H7 (cell line): ENCODE data around the gene ANKRD16. TPM values are rescaled to one million over a fixed set of nuclear protein-coding genes. Genes with fewer than 3 reads are reported as not detected.
"Not testable (repeated sequence)": the region's sequence is repeated elsewhere in the genome, so short reads cannot be mapped to it uniquely, and the experiment has no call there.

ENCODE experiments used
- DNase-seq: peaks from one replicate; pipeline ENCODE4 v3.0.0; 2012
- H3K27me3 ChIP-seq: 2 replicates; pipeline ENCODE4 v1.6.0; 2011; ENCODE audit warnings: mild to moderate bottlenecking, low read length; ENCODE audit not compliant: control insufficient read depth, insufficient read depth
- H3K36me3 ChIP-seq: replicated peaks from 2 replicates; pipeline ENCODE4 v1.5.1; 2011; ENCODE audit warnings: low read length; ENCODE audit not compliant: control insufficient read depth, insufficient read depth
- H3K4me3 ChIP-seq: 2 replicates; pipeline ENCODE4 v1.5.1; 2011; ENCODE audit warnings: low read depth, mild to moderate bottlenecking, control low read depth, low read length, moderate library complexity; ENCODE audit not compliant: insufficient read depth
- total RNA-seq: library from RNA; depleted of rRNA; stranded (reverse); fragments of >200 nt; shearing (Covaris generic); gene quantifications from 2 replicates; pipeline ENCODE4 v1.2.3, GENCODE V29; 2014

Gene ANKRD16
- total RNA-seq, 1 experiment from 2014 or later, result 11.1 TPM

DNA sequence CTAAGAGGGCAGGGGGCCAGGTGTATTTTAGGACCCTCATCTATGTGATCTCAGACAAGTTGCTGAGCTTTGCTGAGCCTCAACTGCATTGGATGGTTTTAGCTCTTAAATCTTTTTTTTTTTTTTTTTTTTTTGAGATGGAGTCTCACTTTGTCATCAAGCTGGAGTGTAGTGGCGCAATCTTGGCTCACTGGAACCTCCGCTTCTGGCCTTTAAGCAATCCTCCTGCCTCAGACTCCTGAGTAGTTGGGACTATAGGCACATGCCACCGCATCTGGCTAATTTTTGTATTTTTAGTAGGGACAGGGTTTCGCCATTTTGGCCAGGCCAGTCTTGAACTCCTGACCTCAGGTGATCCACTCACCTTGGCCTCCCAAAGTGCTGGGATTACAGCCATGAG lies 43.0 kb downstream of the ANKRD16 start:
- H3K4me3 ChIP-seq, H3K27me3 ChIP-seq, DNase-seq, H3K36me3 ChIP-seq: not testable (repeated sequence)

DNA sequence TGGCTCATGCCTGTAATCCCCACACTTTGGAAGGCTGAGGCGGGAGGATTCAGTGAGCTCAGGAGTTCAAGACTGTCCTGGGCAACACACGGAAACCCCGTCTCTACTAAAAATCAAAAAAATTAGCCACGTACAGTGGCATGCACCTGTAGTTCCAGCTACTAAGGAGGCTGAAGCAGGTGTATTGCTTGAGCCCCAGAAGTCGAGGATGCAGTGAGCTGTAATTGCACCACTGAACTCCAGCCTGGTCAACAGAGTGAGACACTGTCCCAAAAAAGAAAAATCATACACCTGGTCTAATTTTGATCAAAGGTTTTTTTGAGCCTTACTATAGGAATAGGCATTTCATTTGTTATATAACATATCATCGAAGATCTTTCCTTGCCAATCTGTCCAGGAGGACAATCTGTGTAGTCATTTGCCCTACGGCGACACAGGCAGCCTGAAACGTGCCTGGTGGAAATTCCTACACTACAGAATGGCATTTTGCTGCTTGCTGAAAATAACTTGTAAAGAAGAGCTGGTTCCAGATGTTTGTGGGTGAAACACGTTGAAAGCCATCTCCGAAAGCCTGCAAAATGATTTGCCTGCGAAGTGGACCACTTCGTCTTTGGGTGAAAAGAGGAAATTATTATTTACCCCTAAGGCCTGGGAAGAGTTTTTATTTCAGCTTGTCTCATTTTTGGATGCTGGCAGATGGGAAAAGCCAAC lies 45.2 kb downstream of the ANKRD16 start:
- Histone ChIP-seq H3K27me3 (no peaks in the 10 kb centered on the region), H3K4me3 (no peak overlapping the region), H3K36me3 (no peaks in the 10 kb centered on the region)
- no peak for DNase-seq

DNA sequence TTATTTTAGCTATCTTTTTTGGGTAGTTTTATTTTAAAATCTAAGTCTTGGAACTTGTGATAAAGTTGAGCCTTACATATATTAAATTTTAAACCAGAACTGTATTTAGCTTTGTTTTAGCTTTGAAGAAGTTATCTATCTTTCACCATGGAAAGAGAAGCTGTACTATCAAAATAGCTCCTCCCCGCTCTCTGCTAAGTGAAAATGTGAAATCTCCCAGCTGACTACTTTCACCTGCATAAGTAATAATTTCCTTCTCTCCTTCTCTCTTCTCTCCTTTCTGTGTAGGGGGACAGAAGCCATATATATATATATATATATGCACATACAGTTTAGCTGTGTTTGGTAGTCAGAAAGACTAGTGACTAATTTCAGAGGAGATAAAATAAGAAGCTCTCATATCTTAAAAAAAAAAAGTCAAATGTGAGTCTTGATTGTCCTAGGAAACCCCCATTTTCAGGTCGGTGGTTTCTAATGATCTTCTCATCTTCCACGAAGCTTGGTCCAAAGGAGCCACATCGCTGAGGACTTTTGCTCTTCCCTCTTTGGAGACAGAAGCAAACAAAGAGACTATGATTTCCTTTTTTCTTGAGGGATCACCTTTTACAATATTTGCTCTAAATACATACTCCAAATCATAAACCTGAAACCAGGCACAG lies 45.9 kb downstream of the ANKRD16 start:
- no peak for DNase-seq
- Histone ChIP-seq H3K36me3 (no peaks in the 10 kb centered on the region), H3K4me3 (no peak overlapping the region), H3K27me3 (no peaks in the 10 kb centered on the region)

DNA sequence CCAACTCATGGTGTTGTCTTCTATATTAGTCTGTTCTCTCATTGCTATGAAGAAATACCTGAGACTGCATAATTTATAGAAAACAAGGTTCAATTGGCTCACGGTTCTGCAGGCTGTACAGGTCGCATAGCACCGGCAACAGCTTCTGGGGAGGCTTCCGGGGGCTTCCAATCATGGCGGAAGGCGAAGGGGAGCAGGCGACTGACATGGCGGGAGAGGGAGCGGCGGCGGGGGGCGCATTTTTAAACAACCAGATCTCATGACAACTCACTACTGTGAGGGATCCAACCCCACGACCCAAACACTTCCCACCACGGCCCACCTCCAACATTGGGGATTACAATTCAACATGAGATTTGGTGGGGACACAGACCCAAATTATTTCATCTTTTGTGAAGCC lies 47.7 kb downstream of the ANKRD16 start:
- Histone ChIP-seq H3K27me3 (no peaks in the 10 kb centered on the region), H3K4me3 (no peak overlapping the region), H3K36me3 (no peaks in the 10 kb centered on the region)
- DNase-seq, result no peak

DNA sequence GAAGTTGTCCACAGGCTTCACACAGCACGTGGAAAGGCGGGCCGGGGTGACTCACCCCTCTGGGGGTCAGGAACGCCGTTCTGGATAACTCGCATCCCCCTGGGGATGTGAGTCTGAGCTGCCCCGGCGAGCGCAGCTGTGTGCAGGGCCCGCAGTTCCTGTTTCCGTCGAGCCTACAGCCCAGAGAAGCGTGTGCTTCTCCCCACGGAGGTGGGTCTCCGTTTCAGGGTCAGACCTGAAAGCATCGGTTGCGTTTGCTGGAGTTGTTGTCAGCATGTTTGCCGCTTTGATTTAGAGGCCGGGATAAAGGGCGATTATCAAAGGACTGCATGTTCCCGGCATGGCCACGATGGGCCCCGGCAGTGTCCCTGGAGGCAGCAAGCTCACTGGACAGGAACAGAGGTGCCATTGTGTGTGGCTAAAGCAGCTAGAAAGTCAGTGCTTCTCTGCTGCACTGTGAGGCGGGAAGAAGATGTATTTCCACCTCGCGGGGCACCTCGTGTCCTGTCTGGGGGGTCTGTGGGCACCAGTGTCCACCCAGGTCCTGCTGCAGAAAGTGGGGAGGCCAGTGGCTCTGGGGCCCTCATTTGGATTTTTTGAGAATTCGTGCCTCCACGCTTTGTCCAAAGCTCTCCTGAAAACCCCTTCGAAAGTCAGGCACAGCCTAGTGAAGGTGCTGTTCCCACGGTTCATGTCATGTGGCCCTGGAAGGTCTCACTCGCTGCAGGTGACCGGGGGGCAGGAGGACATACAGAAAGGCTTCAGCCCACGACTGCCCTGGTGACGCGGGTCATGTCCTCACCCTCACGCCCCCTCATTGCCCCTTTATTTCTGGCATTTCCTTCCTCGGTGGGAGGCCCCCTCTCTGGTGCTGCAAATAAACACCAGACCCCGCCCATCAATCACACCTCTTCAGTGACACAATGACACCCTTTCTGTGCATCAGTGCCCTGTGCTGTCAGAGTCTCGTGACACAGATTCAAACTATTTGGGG lies 49.1 kb downstream of the ANKRD16 start:
- peak; percentile 57 for DNase-seq
- no peaks in the 10 kb centered on the region for H3K36me3 ChIP-seq
- H3K27me3 ChIP-seq, result no peaks in the 10 kb centered on the region
- H3K4me3 ChIP-seq, result no peak overlapping the region

DNA sequence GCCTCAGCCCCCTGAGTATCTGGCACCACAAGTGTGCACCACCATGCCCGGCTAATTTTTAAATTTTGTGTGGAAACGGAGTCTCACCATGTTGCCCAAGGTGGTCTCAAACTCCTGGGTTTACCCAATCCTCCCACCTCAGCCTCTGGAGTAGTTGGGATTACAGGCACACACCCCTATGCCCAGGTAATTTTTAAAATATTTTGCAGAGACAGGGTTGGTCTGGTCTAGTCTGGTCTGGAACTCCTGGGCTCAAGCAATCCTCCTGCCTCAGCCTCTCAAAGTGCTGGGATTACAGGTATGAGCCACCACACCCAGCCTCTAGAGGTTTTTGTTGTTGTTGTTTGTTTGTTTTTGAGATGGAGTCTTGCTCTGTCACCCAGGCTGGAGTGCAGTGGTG lies 53.5 kb downstream of the ANKRD16 start:
- H3K4me3 ChIP-seq, DNase-seq, H3K27me3 ChIP-seq, H3K36me3 ChIP-seq: not testable (repeated sequence)

DNA sequence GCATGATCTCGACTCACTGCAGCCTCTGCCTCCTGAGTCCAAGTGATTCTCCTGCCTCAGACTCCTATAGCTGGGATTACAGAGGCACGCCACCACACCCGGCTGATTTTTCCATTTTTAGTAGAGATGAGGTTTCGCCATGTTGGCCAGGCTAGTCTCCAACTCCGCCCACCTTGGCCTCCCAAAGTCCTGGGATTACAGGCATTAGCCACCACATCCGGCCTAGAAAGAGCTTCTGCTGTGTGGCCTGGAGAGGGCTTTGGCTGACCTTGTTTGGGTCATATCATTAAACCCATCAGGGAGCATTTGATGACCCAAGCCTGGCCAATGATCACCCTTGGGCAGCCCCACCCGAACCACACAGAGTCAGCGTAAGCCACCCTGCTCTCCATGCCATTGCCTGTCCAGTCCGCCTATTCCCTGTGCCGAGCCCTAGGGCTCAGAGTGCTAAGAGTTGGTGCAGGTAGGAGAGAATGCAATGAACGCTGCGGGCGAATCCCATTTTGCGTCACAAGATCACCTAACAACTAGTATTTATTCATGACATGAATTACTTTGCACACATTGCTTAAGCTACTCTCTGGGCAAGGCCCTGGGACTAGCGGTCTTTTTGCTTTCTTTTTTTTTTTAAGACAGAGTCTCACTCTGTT lies 54.1 kb downstream of the ANKRD16 start:
- no peaks in the 10 kb centered on the region for H3K27me3 ChIP-seq
- no peak overlapping the region for H3K4me3 ChIP-seq
- H3K36me3 ChIP-seq, result no peaks in the 10 kb centered on the region
- DNase-seq, result no peak

DNA sequence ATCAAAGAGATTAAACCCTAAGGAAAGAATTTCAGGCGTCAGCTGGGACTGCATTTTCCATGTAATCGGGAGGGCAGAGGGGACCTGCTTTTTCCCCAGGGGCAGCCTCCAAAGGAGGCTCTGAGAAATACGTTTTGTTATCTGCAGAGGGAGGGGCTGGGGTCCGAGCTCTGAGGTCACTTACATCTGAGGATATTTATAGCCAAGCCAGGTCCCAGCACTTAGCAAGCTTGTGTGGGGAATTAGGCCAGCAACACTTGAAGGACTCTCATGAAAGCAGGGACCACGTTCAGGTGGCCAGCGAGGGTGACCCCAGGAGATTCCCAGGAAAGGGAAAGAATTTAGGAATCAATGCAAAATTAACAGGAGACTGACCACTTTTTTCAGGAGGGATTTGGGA lies 55.9 kb downstream of the ANKRD16 start:
- H3K36me3 ChIP-seq, result no peaks in the 10 kb centered on the region
- DNase-seq, result no peak
- no peaks in the 10 kb centered on the region for H3K27me3 ChIP-seq
- H3K4me3 ChIP-seq, result no peak overlapping the region

DNA sequence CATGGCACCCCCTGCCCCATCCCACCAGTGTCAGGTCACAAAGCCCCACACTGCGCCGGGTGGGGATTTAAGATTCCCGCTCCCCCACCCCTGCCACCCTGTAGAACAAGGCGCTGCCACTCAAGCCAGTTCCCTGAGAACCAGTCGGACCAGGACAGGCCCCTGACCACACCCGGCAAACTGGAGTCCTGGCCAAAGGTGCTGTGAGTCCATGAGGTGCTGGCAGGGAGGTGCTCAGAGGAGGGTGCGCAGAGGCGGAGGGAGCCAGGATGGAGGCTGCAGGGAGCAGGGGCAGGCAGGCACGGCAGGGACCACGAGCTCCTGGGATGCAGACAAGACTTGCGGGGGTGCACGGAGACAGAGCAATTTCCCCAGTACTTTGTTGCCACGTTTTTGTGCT lies 56.7 kb downstream of the ANKRD16 start:
- Histone ChIP-seq H3K4me3 (no peak overlapping the region), H3K27me3 (no peaks in the 10 kb centered on the region), H3K36me3 (no peaks in the 10 kb centered on the region)
- no peak for DNase-seq

DNA sequence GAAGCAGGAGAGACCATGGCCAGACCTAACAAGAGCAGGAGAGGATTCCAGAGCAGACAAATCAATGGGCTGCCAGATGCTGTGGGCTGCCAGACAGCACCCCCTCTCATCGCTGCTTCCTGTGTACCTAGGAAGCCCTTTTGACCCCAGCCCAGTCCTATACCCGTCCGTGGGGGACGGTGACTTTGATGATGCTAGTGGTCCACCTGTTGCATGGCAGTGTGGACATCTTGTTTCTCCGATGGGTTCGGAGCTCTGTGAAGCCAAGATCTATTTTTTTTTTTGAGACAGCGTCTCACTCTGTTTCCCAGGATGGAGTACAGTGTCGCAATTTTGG lies 58.3 kb downstream of the ANKRD16 start:
- no peak for DNase-seq
- Histone ChIP-seq H3K4me3 (no peak overlapping the region), H3K36me3 (no peaks in the 10 kb centered on the region), H3K27me3 (no peaks in the 10 kb centered on the region)

DNA sequence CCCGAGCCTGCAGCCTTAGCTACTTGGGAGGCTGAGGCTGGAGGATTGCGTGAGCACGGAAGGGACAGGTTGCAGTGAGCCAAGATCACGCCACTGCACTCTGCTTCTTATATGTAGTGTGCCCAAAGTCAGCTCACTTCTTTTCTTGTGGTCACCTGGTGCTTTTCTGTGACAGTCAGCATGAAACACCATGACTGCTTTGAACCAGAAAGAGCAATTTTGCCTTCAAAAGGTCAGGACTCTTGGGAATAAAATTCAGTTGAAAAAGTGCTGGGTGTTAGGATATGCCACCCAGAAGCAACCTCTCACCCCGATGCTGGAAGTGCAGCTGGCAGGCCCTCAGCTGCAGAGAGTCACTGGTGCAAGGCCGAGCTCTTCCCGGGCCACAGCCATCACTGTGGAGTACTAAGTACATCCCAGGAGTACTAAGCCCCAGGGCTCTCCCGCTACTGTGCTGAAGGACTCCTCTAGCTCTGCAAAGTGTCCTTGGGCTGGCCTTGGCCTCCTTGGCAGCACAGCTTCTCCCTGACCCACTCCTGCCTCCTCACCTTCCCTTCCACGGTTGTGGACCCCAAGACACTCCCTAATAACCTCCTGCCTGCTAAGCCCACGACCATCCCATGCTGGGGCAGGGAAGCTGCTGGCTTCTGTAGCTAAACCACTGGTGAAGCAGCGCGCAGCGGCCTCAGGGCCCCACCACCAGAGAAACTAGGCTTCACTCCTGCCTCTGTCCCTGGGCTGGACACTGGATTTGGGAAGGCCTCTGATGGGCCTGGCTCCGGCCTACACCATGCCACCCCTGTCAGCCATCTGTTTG lies 58.9 kb downstream of the ANKRD16 start:
- no peaks in the 10 kb centered on the region for H3K36me3 ChIP-seq
- no peak overlapping the region for H3K4me3 ChIP-seq
- H3K27me3 ChIP-seq, result no peaks in the 10 kb centered on the region
- no peak for DNase-seq

DNA sequence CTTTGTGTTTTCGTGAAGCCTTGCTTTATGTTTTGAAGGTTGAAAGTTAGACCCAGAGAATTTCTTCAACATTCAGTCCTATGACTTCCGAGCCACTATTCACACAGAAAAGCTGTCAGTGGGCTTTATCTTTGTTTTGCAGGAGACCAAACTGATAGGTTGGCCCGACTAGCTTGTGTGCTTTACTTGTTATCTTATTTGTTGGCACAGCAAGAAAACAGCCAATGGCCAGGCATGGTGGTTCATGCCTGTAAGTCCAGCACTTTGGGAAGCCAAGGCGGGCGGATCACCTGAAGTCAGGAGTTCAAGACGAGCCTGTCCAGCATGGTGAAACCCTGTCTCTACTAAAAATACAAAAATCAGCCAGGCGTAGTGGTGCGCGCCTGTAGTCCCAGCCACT lies 60.4 kb downstream of the ANKRD16 start:
- no peaks in the 10 kb centered on the region for H3K36me3 ChIP-seq
- H3K4me3 ChIP-seq, result no peak overlapping the region
- DNase-seq, result no peak
- no peaks in the 10 kb centered on the region for H3K27me3 ChIP-seq

DNA sequence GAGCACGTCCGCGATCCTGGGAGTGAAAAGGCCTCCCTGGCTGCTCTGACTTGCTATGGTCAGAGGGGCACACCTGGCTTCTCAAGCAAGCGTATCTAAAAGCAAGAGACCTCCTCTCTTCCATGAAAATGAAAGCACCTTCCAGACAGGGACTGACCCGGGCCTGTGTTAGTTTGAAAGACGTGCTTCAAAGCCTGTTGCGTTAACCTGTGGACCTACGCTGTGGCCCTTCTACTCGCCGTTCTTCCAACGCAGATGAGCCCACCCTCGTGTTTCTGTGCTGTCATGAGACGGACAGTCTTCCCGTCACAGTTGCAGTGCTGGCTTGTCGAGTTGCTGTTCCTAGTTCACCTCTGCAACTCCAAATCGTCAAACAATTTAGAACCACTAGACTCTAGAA lies 61.0 kb downstream of the ANKRD16 start:
- H3K27me3 ChIP-seq, result no peaks in the 10 kb centered on the region
- DNase-seq, result no peak
- H3K36me3 ChIP-seq, result no peaks in the 10 kb centered on the region
- no peak overlapping the region for H3K4me3 ChIP-seq

DNA sequence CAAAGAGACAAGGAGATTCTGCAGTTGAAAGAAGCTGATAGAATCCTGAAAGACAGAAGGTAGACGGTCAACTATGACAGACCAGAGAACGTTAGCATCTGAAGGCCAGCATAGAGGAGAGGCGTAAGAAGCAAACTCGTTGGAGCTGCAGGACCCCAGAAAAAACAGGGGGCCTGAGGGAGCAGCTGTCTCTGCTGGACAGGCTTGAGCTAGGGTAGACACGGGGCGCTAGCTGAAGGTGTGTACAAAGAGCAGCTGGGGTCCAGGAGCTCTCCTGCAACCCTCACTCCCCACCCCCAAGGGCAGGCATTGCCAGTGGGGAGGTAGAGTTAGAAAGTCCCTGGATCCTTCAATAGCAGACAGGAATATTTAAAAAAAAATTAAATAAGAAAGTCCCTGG lies 61.9 kb downstream of the ANKRD16 start:
- H3K36me3 ChIP-seq, result no peaks in the 10 kb centered on the region
- no peak for DNase-seq
- H3K4me3 ChIP-seq, result no peak overlapping the region
- no peaks in the 10 kb centered on the region for H3K27me3 ChIP-seq
